Right lobe of liver (tissue), 6 donors: ENCODE results near the gene GPC5. TPM values are rescaled to one million over a fixed set of nuclear protein-coding genes. Genes with fewer than 3 reads are reported as not detected.

Experiments
- ATAC-seq, 4 donors: fragments of 200-7000 bp; cut with Tn5 transposase; one replicate each; pipeline ENCODE4 v1.9.1; 2020; ENCODE audit warnings: mild to moderate bottlenecking in 4 of 4, moderate library complexity in 4 of 4
- DNase-seq, 3 donors: peaks; one replicate each; pipeline ENCODE4 v3.0.0-alpha.2; 2020
- H3K27ac ChIP-seq, 3 donors: fragments of 200-600 bp; one replicate each; pipeline ENCODE4 v1.8.0; 2022
- H3K27me3 ChIP-seq, 2 donors: fragments of 200-600 bp; one replicate each; pipeline ENCODE4 v1.8.0; 2022
- H3K36me3 ChIP-seq, 4 donors: fragments of 200-600 bp; sonication (generic) in 1 of 4; one replicate each; pipeline versions ENCODE4 v1.5.1 to v1.8.0; 2017 to 2022; ENCODE audit warnings: control low read depth in 1 of 4
- H3K4me1 ChIP-seq, 4 donors: fragments of 200-600 bp; sonication (generic) in 1 of 4; one replicate each; pipeline versions ENCODE4 v1.5.1 to v1.8.0; 2017 to 2022; ENCODE audit warnings: control low read depth in 1 of 4
- H3K4me3 ChIP-seq, 3 donors: fragments of 200-600 bp; one replicate each; pipeline ENCODE4 v1.8.0; 2022
- H3K9me3 ChIP-seq, 4 donors: fragments of 200-600 bp; sonication (generic) in 1 of 4; one replicate each; pipeline versions ENCODE4 v1.5.1 to v1.8.0; 2017 to 2022; ENCODE audit warnings: control low read depth in 1 of 4
- CTCF ChIP-seq, 4 donors: fragments of 200-600 bp in 3 of 4; fragments of 450-650 bp in 1 of 4; IDR thresholded peaks; one replicate each; pipeline versions ENCODE4 v1.5.1 to v1.8.0; 2016 to 2022; ENCODE audit warnings: antibody characterized with exemption in 4 of 4, mild to moderate bottlenecking in 2 of 4
- POLR2A ChIP-seq: fragments of 450-650 bp; IDR thresholded peaks from one replicate; pipeline ENCODE4 v1.6.1; 2017; ENCODE audit warnings: antibody characterized with exemption, mild to moderate bottlenecking
- WGBS: methylation state at CpG from one replicate; pipeline ENCODE4 v1.1.6; 2018; ENCODE audit warnings: low coverage, low lambda C conversion rate; ENCODE audit not compliant: insufficient coverage; ENCODE audit errors: missing lambda C conversion rate; 5-methylcytosine and 5-hydroxymethylcytosine counted together
- intact Hi-C, 2 donors: fragments of 100-400 bp; cut with DNase I; formaldehyde crosslinking; loops; one replicate each; pipeline versions ENCODE4 v1.11.2 to v1.14.1; 2022
- total RNA-seq, 6 experiments: library from RNA; depleted of rRNA in 2 of 6; stranded (reverse); fragments of >200 nt in 2 of 6; fragmentation: NEBNext Ultra II Directional in 3 of 6; extraction: Animal tissue kit (Norgen Biotek cat#: 25700) in 3 of 6; gene quantifications; one replicate each; pipeline versions ENCODE4 v1.1.0 to v1.2.4, GENCODE V29; 2016 to 2023
- donor health status: DM: no; HTN: yes; CAD: no.
- donor health status: DM: no; HTN: no; CAD: no.
- donor health status: DM: no; HTN: no; CAD: no.
- donor health status: DM: no; HTN: yes; CAD: no.
- donor health status: DM: no; HTN: yes; CAD: no.

GPC5 gene
- total RNA-seq, 6 experiments from 2014 or later, result 0.12 to 0.99 (median 0.66) TPM

GRCh38 chr13:92433963-92434362 is 1035.5 kb downstream of the GPC5 start:
- no peak for TF ChIP-seq POLR2A
- no peak for TF ChIP-seq CTCF (IDR thresholded peaks at IDR 0.05)
- intact Hi-C loops, result no loop called here
- Histone ChIP-seq H3K36me3 (no peaks in the 10 kb centered on the region), H3K4me3 (no peak overlapping the region), H3K27me3 (no peaks in the 10 kb centered on the region), H3K9me3 (no peaks in the 10 kb centered on the region), H3K4me1 (no peaks in the 10 kb centered on the region), H3K27ac (no peak overlapping the region)
- WGBS, result 80% methylated on average over 1 of the region's 1 CpG
- ATAC-seq, result no peak
- DNase-seq, result no peak

DNA sequence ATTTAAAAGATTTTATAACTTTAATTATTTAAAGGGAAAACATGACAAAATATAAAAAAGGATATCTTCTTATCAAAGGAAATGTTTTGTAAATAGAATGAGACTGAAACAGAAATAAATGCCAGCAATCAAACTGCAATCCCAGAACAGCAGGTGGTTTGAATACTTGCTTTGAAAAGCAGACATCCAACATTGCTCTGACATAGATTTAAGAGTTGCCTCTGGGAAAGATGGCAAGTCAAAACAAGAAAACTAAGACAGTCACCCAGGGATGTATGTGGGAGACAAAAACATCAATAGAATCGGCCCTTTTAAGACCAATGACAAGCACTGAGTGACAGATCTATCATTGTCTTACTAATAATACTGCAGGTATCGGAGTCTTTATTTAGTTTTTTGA is 1038.5 kb downstream of the GPC5 start:
- ATAC-seq, result no peak
- H3K27me3 ChIP-seq, result no peaks in the 10 kb centered on the region
- H3K4me3 ChIP-seq, result no peak overlapping the region
- WGBS, result 58% methylated on average over 2 of the region's 2 CpGs
- no peaks in the 10 kb centered on the region for H3K9me3 ChIP-seq
- DNase-seq, result no peak
- intact Hi-C loops, result no loop called here
- no peak for TF ChIP-seq CTCF (IDR thresholded peaks at IDR 0.05)
- TF ChIP-seq POLR2A, result no peak
- no peaks in the 10 kb centered on the region for H3K36me3 ChIP-seq
- H3K4me1 ChIP-seq, result no peaks in the 10 kb centered on the region
- no peak overlapping the region for H3K27ac ChIP-seq

DNA sequence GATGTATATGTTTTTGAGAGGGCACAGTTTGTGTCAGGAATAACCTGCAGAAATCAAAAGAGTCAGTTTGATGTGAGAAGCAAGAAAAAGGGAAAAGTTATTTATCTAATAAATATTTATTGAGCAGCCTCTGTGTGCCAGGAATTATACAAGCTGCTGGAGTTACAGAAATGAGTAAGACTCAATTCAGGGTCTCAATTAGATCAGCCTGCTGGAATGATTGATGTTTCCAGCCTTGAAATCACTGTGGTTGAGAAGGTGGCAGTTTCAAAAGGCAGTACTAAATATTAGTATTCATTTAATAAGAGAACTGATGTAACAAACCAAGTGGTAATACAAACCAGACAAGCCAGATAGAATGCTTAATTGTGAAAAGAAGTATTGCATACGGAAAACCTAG is 1045.8 kb downstream of the GPC5 start:
- no peak overlapping the region for H3K27ac ChIP-seq
- H3K9me3 ChIP-seq, result no peaks in the 10 kb centered on the region
- H3K4me3 ChIP-seq, result no peak overlapping the region
- intact Hi-C loops, result no loop called here
- TF ChIP-seq CTCF (IDR thresholded peaks at IDR 0.05) (no peak), POLR2A (no peak)
- ATAC-seq, result no peak
- no peaks in the 10 kb centered on the region for H3K4me1 ChIP-seq
- no peaks in the 10 kb centered on the region for H3K27me3 ChIP-seq
- DNase-seq, result no peak
- WGBS, result 50% methylated on average over 1 of the region's 1 CpG
- H3K36me3 ChIP-seq, result no peaks in the 10 kb centered on the region

GRCh38 chr13:92451060-92451459 is 1052.6 kb downstream of the GPC5 start:
- TF ChIP-seq POLR2A (no peak), CTCF (IDR thresholded peaks at IDR 0.05) (no peak)
- H3K9me3 ChIP-seq, result no peaks in the 10 kb centered on the region
- H3K36me3 ChIP-seq, result no peaks in the 10 kb centered on the region
- no peaks in the 10 kb centered on the region for H3K4me1 ChIP-seq
- intact Hi-C loops, result no loop called here
- no peak overlapping the region for H3K27ac ChIP-seq
- ATAC-seq (no peak), DNase-seq (no peak)
- H3K27me3 ChIP-seq, result no peaks in the 10 kb centered on the region
- 71% methylated on average over 1 of the region's 1 CpG for WGBS
- no peak overlapping the region for H3K4me3 ChIP-seq

DNA sequence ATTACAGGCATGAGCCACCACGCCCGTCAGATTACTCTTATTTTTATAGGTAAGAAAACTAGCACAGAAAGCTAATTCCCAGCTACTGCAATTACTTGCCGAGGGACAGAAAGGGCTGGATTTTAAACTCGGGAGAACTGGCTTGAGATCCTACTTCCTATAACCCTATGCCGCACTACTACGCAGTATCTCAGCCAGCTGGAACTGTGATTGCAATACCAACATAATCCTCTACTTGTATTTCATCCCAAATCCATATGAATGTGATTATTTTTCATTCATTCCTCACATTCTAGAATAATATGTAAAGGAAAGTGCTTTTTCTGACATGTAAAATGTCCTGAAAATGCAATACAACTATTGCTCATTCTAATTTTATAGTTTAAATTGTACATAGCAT is 1054.4 kb downstream of the GPC5 start:
- intact Hi-C loops, result no loop called here
- WGBS, result 76% methylated on average over 3 of the region's 6 CpGs
- Histone ChIP-seq H3K9me3 (no peaks in the 10 kb centered on the region), H3K4me1 (no peaks in the 10 kb centered on the region), H3K36me3 (no peaks in the 10 kb centered on the region), H3K27ac (no peak overlapping the region), H3K4me3 (no peak overlapping the region), H3K27me3 (no peaks in the 10 kb centered on the region)
- no peak for ATAC-seq
- DNase-seq, result no peak
- TF ChIP-seq CTCF (IDR thresholded peaks at IDR 0.05), result no peak
- no peak for TF ChIP-seq POLR2A
